Transverse colon (tissue), 4 donors: ENCODE results near the gene SH2D7. TPM values are rescaled to one million over a fixed set of nuclear protein-coding genes. Genes with fewer than 3 reads are reported as not detected.

Experiments used
- DNase-seq: peaks from one replicate; pipeline ENCODE4 v3.0.0-alpha.2; 2019
- H3K27ac ChIP-seq, 4 donors: fragments of 200-600 bp; sonication (generic); 2 replicates each; pipeline ENCODE4 v1.5.1; 2016 to 2018; ENCODE audit warnings: inconsistent platforms in 4 of 4
- H3K27me3 ChIP-seq: fragments of 200-600 bp; sonication (generic); 2 replicates; pipeline ENCODE4 v1.5.1; 2017; ENCODE audit warnings: inconsistent platforms
- H3K36me3 ChIP-seq, 4 donors: fragments of 200-600 bp; sonication (generic); 2 replicates each; pipeline ENCODE4 v1.5.1; 2017 to 2019; ENCODE audit warnings: inconsistent platforms in 4 of 4
- H3K4me1 ChIP-seq, 4 donors: fragments of 200-600 bp; sonication (generic); 2 replicates each; pipeline ENCODE4 v1.5.1; 2017 to 2020; ENCODE audit warnings: inconsistent platforms in 4 of 4
- H3K4me3 ChIP-seq, 4 donors: fragments of 200-600 bp; sonication (generic); 1 replicate in 1 of 4; 2 replicates in 3 of 4; pipeline versions ENCODE4 v1.5.1 to v1.6.1; 2017 to 2019; ENCODE audit warnings: inconsistent platforms in 4 of 4
- H3K9me3 ChIP-seq, 2 donors: fragments of 200-600 bp; sonication (generic); 2 replicates each; pipeline ENCODE4 v1.5.1; 2017 to 2019; ENCODE audit warnings: inconsistent platforms in 2 of 2
- CTCF ChIP-seq, 5 experiments: fragments of 200-600 bp in 3 of 5; fragments of 450-650 bp in 2 of 5; sonication (generic) in 3 of 5; IDR thresholded peaks; 1 replicate in 2 of 5; 2 replicates in 3 of 5; pipeline ENCODE4 v1.5.1; 2016 to 2017; ENCODE audit warnings: antibody characterized with exemption in 5 of 5, inconsistent platforms in 3 of 5, mild to moderate bottlenecking in 2 of 5, moderate library complexity in 1 of 5
- EP300 ChIP-seq: sonication (generic); formaldehyde crosslinking; IDR thresholded peaks from one replicate; pipeline ENCODE4 v1.6.1; 2017; ENCODE audit warnings: antibody characterized with exemption, low read depth
- POLR2A ChIP-seq: fragments of 450-650 bp; IDR thresholded peaks from one replicate; pipeline ENCODE4 v1.6.1; 2016; ENCODE audit warnings: antibody characterized with exemption, mild to moderate bottlenecking, moderate library complexity
- POLR2AphosphoS5 ChIP-seq, 3 donors: sonication (generic); formaldehyde crosslinking; IDR thresholded peaks; one replicate each; pipeline ENCODE4 v1.6.1; 2016; ENCODE audit warnings: antibody characterized with exemption in 3 of 3
- WGBS, 2 donors: methylation state at CpG; one replicate each; pipeline ENCODE4 v1.1.5; 2018; ENCODE audit warnings: low coverage in 1 of 2; 5-methylcytosine and 5-hydroxymethylcytosine counted together
- in situ Hi-C, 4 donors: fragments of 200-750 bp; cut with MboI; loops; one replicate each; pipeline versions ENCODE4 v1.15.0 to v1.15.1; 2017; ENCODE audit warnings: low sequenced_read_pairs in 3 of 4, low pct_ligation_motif_present in 1 of 4, low pct_unique_long_range_greater_than_20kb in 1 of 4
- intact Hi-C: fragments of 100-400 bp; cut with DNase I; formaldehyde crosslinking; loops from one replicate; pipeline ENCODE4 v1.15.1; 2023; ENCODE audit warnings: low total_unique reads
- total RNA-seq, 4 donors: library from RNA; depleted of rRNA; stranded (reverse); fragments of >200 nt; gene quantifications; one replicate each; pipeline ENCODE4 v1.1.0, GENCODE V29; 2016

SH2D7 gene
- total RNA-seq, 4 donors from 2014 or later: 6.0 to 9.7 (median 9.3) TPM; not detected in 1

DNA sequence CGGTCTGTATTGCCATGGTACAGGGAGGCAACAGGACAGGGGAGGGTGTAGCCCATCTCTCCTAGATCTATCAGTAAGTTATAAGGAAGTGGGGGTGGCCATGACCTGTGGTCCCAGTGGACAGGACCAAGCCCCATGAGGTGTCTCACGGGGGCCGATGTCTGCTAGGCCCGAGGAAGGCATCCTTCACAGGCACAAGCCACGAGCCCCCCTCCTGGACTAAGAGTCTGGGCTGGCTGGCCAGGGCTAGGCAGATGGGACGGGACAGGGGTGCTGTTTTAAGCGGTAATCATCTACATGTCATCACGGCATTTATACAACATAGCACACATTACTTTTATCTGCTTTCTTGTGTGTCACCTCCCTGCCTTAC, 12.3 kb upstream of the SH2D7 start:
- Histone ChIP-seq H3K27me3 (no peaks in the 10 kb centered on the region), H3K4me3 (no peak overlapping the region), H3K4me1 (peaks cover 12 to 59% (median 40%) of the 10 kb centered on the region in 4 donors), H3K27ac (peak overlapping the region in 1 of 4 donors; percentile 98), H3K9me3 (no peaks in the 10 kb centered on the region), H3K36me3 (no peaks in the 10 kb centered on the region)
- WGBS, 2 donors: 89% methylated on average over 8 of the region's 8 CpGs; no CpG with 5 or more reads in 1 of the 2 donors
- TF ChIP-seq EP300 (no peak), CTCF (IDR thresholded peaks at IDR 0.05) (no peak), POLR2AphosphoS5 (IDR thresholded peaks at IDR 0.05) (no peak), POLR2A (no peak)
- intact Hi-C loops (no loop called here), in situ Hi-C loops (no loop called here)
- peak; percentile 10 for DNase-seq

GRCh38 chr15:78082106-78082742, 10.1 kb upstream of the SH2D7 start:
- DNase-seq: peak; percentile 33
- TF ChIP-seq EP300: no peak
- no peak overlapping the region for H3K4me3 ChIP-seq
- H3K4me1 ChIP-seq: peaks cover 12 to 43% (median 28%) of the 10 kb centered on the region in 4 donors
- in situ Hi-C loops (no loop called here), intact Hi-C loops (no loop called here)
- no peaks in the 10 kb centered on the region for H3K9me3 ChIP-seq
- H3K36me3 ChIP-seq: no peaks in the 10 kb centered on the region
- no peaks in the 10 kb centered on the region for H3K27me3 ChIP-seq
- 58% methylated on average over 5 of the region's 5 CpGs; no CpG with 5 or more reads in 1 of the 2 donors for WGBS, 2 donors
- peak overlapping the region; percentile 47 to 67 (median 50) for H3K27ac ChIP-seq

DNA sequence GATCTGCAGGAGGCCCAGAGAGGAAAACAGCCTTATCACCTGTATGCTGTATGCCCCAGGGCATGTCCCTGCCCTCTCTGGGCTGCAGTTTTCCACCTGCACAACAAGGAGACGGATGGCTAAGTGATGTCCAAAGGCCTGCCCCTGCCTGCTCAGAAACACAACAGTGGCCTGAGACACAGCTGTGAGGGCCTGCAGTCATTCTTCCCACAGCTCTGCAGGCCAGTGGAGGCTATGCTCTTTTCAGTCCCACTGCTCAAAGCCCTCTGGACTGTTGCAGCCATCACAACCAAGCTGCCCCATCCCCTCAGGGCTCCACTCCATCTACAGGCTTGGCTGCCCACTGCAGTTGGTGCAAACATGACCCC, 9.6 kb upstream of the SH2D7 start:
- H3K27me3 ChIP-seq: no peaks in the 10 kb centered on the region
- 71% methylated on average over 1 of the region's 1 CpG; no CpG with 5 or more reads in 1 of the 2 donors for WGBS, 2 donors
- no peak for DNase-seq
- in situ Hi-C loops: no loop called here
- peaks cover 12 to 43% (median 30%) of the 10 kb centered on the region in 4 donors for H3K4me1 ChIP-seq
- no peak overlapping the region for H3K4me3 ChIP-seq
- H3K27ac ChIP-seq: peak overlapping the region; percentile 47 to 67 (median 50)
- intact Hi-C loops: no loop called here
- no peaks in the 10 kb centered on the region for H3K9me3 ChIP-seq
- no peak for TF ChIP-seq EP300
- no peak for TF ChIP-seq CTCF (IDR thresholded peaks at IDR 0.05)
- no peak for TF ChIP-seq POLR2AphosphoS5 (IDR thresholded peaks at IDR 0.05)
- TF ChIP-seq POLR2A: no peak
- no peaks in the 10 kb centered on the region for H3K36me3 ChIP-seq

GRCh38 chr15:78083186-78083585, 9.2 kb upstream of the SH2D7 start:
- H3K4me1 ChIP-seq: peaks cover 9 to 43% (median 34%) of the 10 kb centered on the region in 4 donors

More at GRCh38 chr15:78083186-78083585, 9.2 kb upstream of the SH2D7 start:
- peak; percentile 6 for DNase-seq
- H3K9me3 ChIP-seq: no peaks in the 10 kb centered on the region
- no peaks in the 10 kb centered on the region for H3K36me3 ChIP-seq
- in situ Hi-C loops (no loop called here), intact Hi-C loops (no loop called here)
- no peak for TF ChIP-seq POLR2A
- no peak for TF ChIP-seq EP300
- TF ChIP-seq POLR2AphosphoS5 (IDR thresholded peaks at IDR 0.05): no peak
- TF ChIP-seq CTCF (IDR thresholded peaks at IDR 0.05): no peak
- H3K4me3 ChIP-seq: no peak overlapping the region
- H3K27ac ChIP-seq: peak overlapping the region; percentile 47 to 67 (median 50)
- H3K27me3 ChIP-seq: no peaks in the 10 kb centered on the region
- WGBS, 2 donors: 87 to 100% methylated on average over 2 to 4 of the region's 4 CpGs
